HL-60/S4 treated with phorbol 12-myristate 13-acetate at 8.2 ng/mL for 4 days and 3 days (cell line): ENCODE results near the gene CAMTA1.
"Not testable (repeated sequence)": the region's sequence is repeated elsewhere in the genome, so short reads cannot be mapped to it uniquely, and the experiment has no call there.

Experiments used
- in situ Hi-C: fragments of 300-500 bp; cut with MboI; formaldehyde crosslinking; loops from 2 replicates; pipeline ENCODE4 v1.15.0; 2022; ENCODE audit warnings: low sequenced_read_pairs

Gene CAMTA1

GRCh38 chr1:6834366-6834765 is 49.1 kb downstream of the CAMTA1 start:
- in situ Hi-C loops = no loop called here

- in situ Hi-C loops = no loop called here
Measured at GRCh38 chr1:6835139-6835538, 49.9 kb downstream of the CAMTA1 start.

- in situ Hi-C loops = no loop called here
Measured at GRCh38 chr1:6842301-6842700, 57.0 kb downstream of the CAMTA1 start.

- in situ Hi-C loops = not testable (repeated sequence)
Measured at GRCh38 chr1:6845786-6846185, 60.5 kb downstream of the CAMTA1 start.

- in situ Hi-C loops = no loop called here
Measured at GRCh38 chr1:6848816-6849215, 63.6 kb downstream of the CAMTA1 start.

- in situ Hi-C loops = no loop called here
Measured at GRCh38 chr1:6850537-6850936, 65.3 kb downstream of the CAMTA1 start.

GRCh38 chr1:6852136-6852890 is 67.1 kb downstream of the CAMTA1 start:
- in situ Hi-C loops = no loop called here

- in situ Hi-C loops = no loop called here
Measured at GRCh38 chr1:6854166-6854565, 68.9 kb downstream of the CAMTA1 start.

- in situ Hi-C loops = no loop called here
Measured at GRCh38 chr1:6857831-6858230, 72.6 kb downstream of the CAMTA1 start.

GRCh38 chr1:6858596-6858995 is 73.3 kb downstream of the CAMTA1 start:
- in situ Hi-C loops = no loop called here

- in situ Hi-C loops = no loop called here
Measured at GRCh38 chr1:6859415-6860343, 74.4 kb downstream of the CAMTA1 start.

- in situ Hi-C loops = no loop called here
Measured at GRCh38 chr1:6860401-6860800, 75.1 kb downstream of the CAMTA1 start.

GRCh38 chr1:6861075-6861724 is 75.9 kb downstream of the CAMTA1 start:
- in situ Hi-C loops = no loop called here

- in situ Hi-C loops = no loop called here
Measured at GRCh38 chr1:6862906-6863305, 77.7 kb downstream of the CAMTA1 start.

- in situ Hi-C loops = no loop called here
Measured at GRCh38 chr1:6864166-6864565, 78.9 kb downstream of the CAMTA1 start.

GRCh38 chr1:6866825-6867224 is 81.6 kb downstream of the CAMTA1 start:
- in situ Hi-C loops = no loop called here

GRCh38 chr1:6867321-6867720 is 82.1 kb downstream of the CAMTA1 start:
- in situ Hi-C loops = no loop called here

- in situ Hi-C loops = no loop called here
Measured at GRCh38 chr1:6867729-6868659, 82.7 kb downstream of the CAMTA1 start.

- in situ Hi-C loops = no loop called here
Measured at GRCh38 chr1:6868660-6869380, 83.6 kb downstream of the CAMTA1 start.

GRCh38 chr1:6869545-6869944 is 84.3 kb downstream of the CAMTA1 start:
- in situ Hi-C loops = no loop called here
